GM21717 (cell line): Measurements from ENCODE around the gene TBCD.

Source experiments
- ATAC-seq: cut with Tn5 transposase; IDR thresholded peaks from one replicate; pipeline ENCODE4 v1.9.1; 2021; ENCODE audit warnings: mild to moderate bottlenecking, moderate library complexity; ENCODE audit not compliant: unreplicated experiment

The TBCD gene

GRCh38 chr17:82933911-82934310 lies 182.0 kb downstream of the TBCD start:
- no peak for ATAC-seq

GRCh38 chr17:82935966-82936767 lies 184.3 kb downstream of the TBCD start:
- ATAC-seq = no peak

- ATAC-seq = no peak
These were observed 184.9 kb downstream of the TBCD start for GRCh38 chr17:82936768-82937171.

- ATAC-seq = no peak
These were observed 185.8 kb downstream of the TBCD start for GRCh38 chr17:82937411-82938371.

GRCh38 chr17:82938486-82938872 lies 186.6 kb downstream of the TBCD start:
- no peak for ATAC-seq

- no peak for ATAC-seq
These were observed 187.2 kb downstream of the TBCD start for GRCh38 chr17:82938873-82939620.

- no peak for ATAC-seq
These were observed 187.8 kb downstream of the TBCD start for GRCh38 chr17:82939621-82940135.

GRCh38 chr17:82940226-82941020 lies 188.6 kb downstream of the TBCD start:
- ATAC-seq = no peak

GRCh38 chr17:82941021-82942001 lies 189.4 kb downstream of the TBCD start:
- no peak for ATAC-seq

GRCh38 chr17:82942166-82943130 lies 190.6 kb downstream of the TBCD start:
- no peak for ATAC-seq

- ATAC-seq = no peak
These were observed 191.5 kb downstream of the TBCD start for GRCh38 chr17:82943339-82943738.

GRCh38 chr17:82943751-82944150 lies 191.9 kb downstream of the TBCD start:
- no peak for ATAC-seq

- no peak for ATAC-seq
These were observed 193.1 kb downstream of the TBCD start for GRCh38 chr17:82944990-82945389.

GRCh38 chr17:82946081-82946480 lies 194.2 kb downstream of the TBCD start:
- no peak for ATAC-seq

GRCh38 chr17:82947051-82947991 lies 195.5 kb downstream of the TBCD start:
- ATAC-seq = no peak

GRCh38 chr17:82948081-82948511 lies 196.2 kb downstream of the TBCD start:
- ATAC-seq = no peak

- no peak for ATAC-seq
These were observed 197.1 kb downstream of the TBCD start for GRCh38 chr17:82948957-82949356.
